Osteocyte (in vitro differentiated cells): ENCODE results near the gene TMCO2. TPM values are rescaled to one million over a fixed set of nuclear protein-coding genes. Genes with fewer than 3 reads are reported as not detected.

Experiments
- total RNA-seq: library from RNA; stranded (reverse); gene quantifications from 2 replicates; pipeline ENCODE4 v1.2.1, GENCODE V29; 2021

TMCO2 gene
- total RNA-seq, 1 donor from 2014 or later = not detected

Other genes with a start within 250 kb of the TMCO2 start
- gene CAP1, start 207.2 kb upstream of the TMCO2 start, total RNA-seq = 367 and 376 TPM in 2 replicates
- 62.6 and 72.1 TPM in 2 replicates for gene PPT1, start 150.7 kb upstream of the TMCO2 start, total RNA-seq
- 14.0 TPM in 2 replicates for gene RLF, start 86.5 kb upstream of the TMCO2 start, total RNA-seq
- 41.2 and 43.4 TPM in 2 replicates for gene ZMPSTE24, start 10.3 kb downstream of the TMCO2 start, total RNA-seq
- 2.1 and 2.7 TPM in 2 replicates for gene COL9A2, start 69.3 kb downstream of the TMCO2 start, total RNA-seq
- 12.7 TPM in 2 replicates for gene SMAP2, start 125.8 kb downstream of the TMCO2 start, total RNA-seq
- 6.7 TPM in 2 replicates for gene ZFP69B, start 202.5 kb downstream of the TMCO2 start, total RNA-seq
- gene ZFP69, start 229.4 kb downstream of the TMCO2 start, total RNA-seq = 3.7 and 4.9 TPM in 2 replicates